ENCODE data around the gene MYBPH. TPM values are rescaled to one million over a fixed set of nuclear protein-coding genes. Genes with fewer than 3 reads are reported as not detected.

Gene MYBPH
- total and polyA plus RNA-seq, 10 of the 15 experiments (the other 5 are each of a cell fraction or from before 2014, with no cell fraction given), result 0.06 to 0.10 TPM; not detected in 8

DNA sequence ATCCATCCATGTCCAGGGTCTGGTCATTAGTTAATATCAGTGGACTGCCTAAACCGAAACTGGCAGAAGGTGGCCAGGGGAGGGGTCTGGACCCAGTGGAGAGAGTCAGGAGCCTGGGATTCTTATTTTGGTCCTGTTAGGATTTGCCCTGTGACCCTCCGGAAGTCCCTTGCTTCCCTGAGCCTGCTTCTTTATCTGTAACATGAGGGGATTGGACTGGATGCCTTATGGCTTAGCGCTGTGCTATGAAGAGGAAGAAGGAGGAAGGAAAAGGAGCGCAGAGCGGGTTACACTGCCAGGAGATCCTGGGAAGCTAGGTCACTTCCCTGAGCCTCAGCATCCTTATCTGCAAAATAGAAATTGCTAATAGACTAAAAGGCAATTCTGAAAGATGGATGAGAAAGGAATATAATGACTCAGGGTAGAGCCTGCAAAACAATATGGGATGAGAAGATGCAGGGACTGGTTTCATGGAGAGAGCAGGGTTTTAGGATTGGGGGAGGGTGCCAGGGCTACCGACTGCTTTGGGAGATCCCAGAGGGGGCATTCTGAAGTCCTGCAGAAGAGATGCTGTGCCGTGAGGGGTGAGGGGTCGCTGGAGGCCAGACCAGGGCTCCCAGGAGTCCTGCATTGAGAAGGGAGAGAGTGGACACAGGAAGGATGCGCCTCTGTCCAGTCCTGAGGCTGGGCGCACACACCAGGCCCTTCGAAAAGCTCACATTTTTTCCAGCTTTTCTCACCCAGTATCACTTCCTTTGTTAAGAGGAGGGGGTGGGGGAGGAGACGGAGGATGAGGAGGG is 48.6 kb downstream of the MYBPH start:
- no peaks in the 10 kb centered on the region for H3K4me1 ChIP-seq (ENCODE audit: control insufficient read depth, insufficient read depth, low read length)
- ChIA-PET CTCF (interaction anchor here (1.5 to 2.1 kb wide), 2 partner anchors 88 to 89 kb away, joined by 3 to 9 read pairs; no protein-coding TSS in a partner anchor), SMC1A (ENCODE audit: uncharacterized antibody, unreplicated experiment) (no interaction called here), POLR2A (no interaction called here), RAD21 (ENCODE audit: unreplicated experiment) (no interaction called here)
- no peaks in the 10 kb centered on the region for H3K36me3 ChIP-seq (ENCODE audit: control insufficient read depth in 2 of 2, insufficient read depth in 2 of 2, low read length in 1 of 2)
- in situ Hi-C loops (cut with MboI) (no loop called here), intact Hi-C loops (cut with micrococcal nuclease; ENCODE audit: unreplicated experiment) (no loop called here)
- H3K9me3 ChIP-seq (replicated peaks; ENCODE audit: control insufficient read depth, insufficient read depth, low read length), result no peaks in the 10 kb centered on the region
- BruUV-seq (replicated peaks), result no TSS peak
- no peaks in the 10 kb centered on the region for H3K79me2 ChIP-seq (ENCODE audit: control insufficient read depth, insufficient read depth, low read length)
- ATAC-seq (no peak), FAIRE-seq (no peak), DNase-seq (ENCODE audit: low read depth, low spot score) (no peak)
- H3K4me2 ChIP-seq (ENCODE audit: control insufficient read depth, insufficient read depth), result no peak overlapping the region
- no peak overlapping the region for H2AFZ ChIP-seq (ENCODE audit: control insufficient read depth, low read depth, low read length)
- no peaks in the 10 kb centered on the region for H4K20me1 ChIP-seq (ENCODE audit: control insufficient read depth, insufficient read depth)
- H3K27me3 ChIP-seq (replicated peaks in 1 of 2; ENCODE audit: control insufficient read depth in 2 of 2, insufficient read depth in 2 of 2, low read length in 1 of 2), result peaks cover 5 to 7% of the 10 kb centered on the region in 2 experiments
- TF ChIP-seq EED (IDR thresholded peaks at IDR 0.05; ENCODE audit: low read depth) (no peak), STAT1 (conservative IDR thresholded peaks at IDR 0.05) (no peak), SMAD5 (IDR thresholded peaks at IDR 0.05; ENCODE audit: low read depth) (no peak), NRF1 (conservative IDR thresholded peaks at IDR 0.05; ENCODE audit: low read depth, low read length) (no peak), CHD4 (IDR thresholded peaks at IDR 0.05) (no peak), ESRRA (IDR thresholded peaks at IDR 0.05; ENCODE audit: low read length) (no peak)
- TF ChIP-seq, protein P1, sequence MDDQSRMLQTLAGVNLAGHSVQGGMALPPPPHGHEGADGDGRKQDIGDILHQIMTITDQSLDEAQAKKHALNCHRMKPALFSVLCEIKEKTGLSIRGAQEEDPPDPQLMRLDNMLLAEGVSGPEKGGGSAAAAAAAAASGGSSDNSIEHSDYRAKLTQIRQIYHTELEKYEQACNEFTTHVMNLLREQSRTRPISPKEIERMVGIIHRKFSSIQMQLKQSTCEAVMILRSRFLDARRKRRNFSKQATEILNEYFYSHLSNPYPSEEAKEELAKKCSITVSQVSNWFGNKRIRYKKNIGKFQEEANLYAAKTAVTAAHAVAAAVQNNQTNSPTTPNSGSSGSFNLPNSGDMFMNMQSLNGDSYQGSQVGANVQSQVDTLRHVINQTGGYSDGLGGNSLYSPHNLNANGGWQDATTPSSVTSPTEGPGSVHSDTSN (IDR thresholded peaks at IDR 0.05; ENCODE audit: insufficient replicate concordance, low read depth, low read length), result no peak
- TF ChIP-seq, protein P2, sequence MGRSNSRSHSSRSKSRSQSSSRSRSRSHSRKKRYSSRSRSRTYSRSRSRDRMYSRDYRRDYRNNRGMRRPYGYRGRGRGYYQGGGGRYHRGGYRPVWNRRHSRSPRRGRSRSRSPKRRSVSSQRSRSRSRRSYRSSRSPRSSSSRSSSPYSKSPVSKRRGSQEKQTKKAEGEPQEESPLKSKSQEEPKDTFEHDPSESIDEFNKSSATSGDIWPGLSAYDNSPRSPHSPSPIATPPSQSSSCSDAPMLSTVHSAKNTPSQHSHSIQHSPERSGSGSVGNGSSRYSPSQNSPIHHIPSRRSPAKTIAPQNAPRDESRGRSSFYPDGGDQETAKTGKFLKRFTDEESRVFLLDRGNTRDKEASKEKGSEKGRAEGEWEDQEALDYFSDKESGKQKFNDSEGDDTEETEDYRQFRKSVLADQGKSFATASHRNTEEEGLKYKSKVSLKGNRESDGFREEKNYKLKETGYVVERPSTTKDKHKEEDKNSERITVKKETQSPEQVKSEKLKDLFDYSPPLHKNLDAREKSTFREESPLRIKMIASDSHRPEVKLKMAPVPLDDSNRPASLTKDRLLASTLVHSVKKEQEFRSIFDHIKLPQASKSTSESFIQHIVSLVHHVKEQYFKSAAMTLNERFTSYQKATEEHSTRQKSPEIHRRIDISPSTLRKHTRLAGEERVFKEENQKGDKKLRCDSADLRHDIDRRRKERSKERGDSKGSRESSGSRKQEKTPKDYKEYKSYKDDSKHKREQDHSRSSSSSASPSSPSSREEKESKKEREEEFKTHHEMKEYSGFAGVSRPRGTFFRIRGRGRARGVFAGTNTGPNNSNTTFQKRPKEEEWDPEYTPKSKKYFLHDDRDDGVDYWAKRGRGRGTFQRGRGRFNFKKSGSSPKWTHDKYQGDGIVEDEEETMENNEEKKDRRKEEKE (IDR thresholded peaks at IDR 0.05), result no peak
- 32% methylated on average over 11 of the region's 12 CpGs for WGBS (ENCODE audit: insufficient coverage, insufficient replicate concordance, low lambda C conversion rate, missing lambda C conversion rate)
- no peak overlapping the region for H3K4me3 ChIP-seq
- no peak overlapping the region for H3K27ac ChIP-seq (ENCODE audit: control insufficient read depth, insufficient read depth)
- H3K9ac ChIP-seq (ENCODE audit: control insufficient read depth, insufficient read depth, low read length), result no peak overlapping the region
